ENCODE results near the gene LAMA4.
"Not testable (repeated sequence)": the region's sequence is repeated elsewhere in the genome, so short reads cannot be mapped to it uniquely, and the experiment has no call there.

The LAMA4 gene

GRCh38 chr6:112215488-112216284, 38.7 kb downstream of the LAMA4 start:
- no peak for DNase-seq (ENCODE audit: low read depth in 2 of 3, low spot score in 1 of 3)

- DNase-seq (ENCODE audit: low read depth in 2 of 3, low spot score in 1 of 3): no peak
These were observed 39.6 kb downstream of the LAMA4 start for GRCh38 chr6:112214739-112215269.

- no peak for DNase-seq (ENCODE audit: low read depth in 2 of 3, low spot score in 1 of 3)
These were observed 43.5 kb downstream of the LAMA4 start for GRCh38 chr6:112210852-112211251.

- DNase-seq (ENCODE audit: low read depth in 2 of 3, low spot score in 1 of 3): no peak
These were observed 45.2 kb downstream of the LAMA4 start for GRCh38 chr6:112209131-112209530.

GRCh38 chr6:112207776-112208175, 46.6 kb downstream of the LAMA4 start:
- no peak for DNase-seq (ENCODE audit: low read depth in 2 of 3, low spot score in 1 of 3)

- DNase-seq (ENCODE audit: low read depth in 2 of 3, low spot score in 1 of 3): no peak
These were observed 47.2 kb downstream of the LAMA4 start for GRCh38 chr6:112207131-112207530.

- DNase-seq (ENCODE audit: low read depth in 2 of 3, low spot score in 1 of 3): no peak
These were observed 48.3 kb downstream of the LAMA4 start for GRCh38 chr6:112206110-112206458.

- DNase-seq (ENCODE audit: low read depth in 2 of 3, low spot score in 1 of 3): no peak
These were observed 48.8 kb downstream of the LAMA4 start for GRCh38 chr6:112205427-112206109.

- DNase-seq (ENCODE audit: low read depth in 2 of 3, low spot score in 1 of 3): no peak
These were observed 50.0 kb downstream of the LAMA4 start for GRCh38 chr6:112204350-112204706.

- no peak for DNase-seq (ENCODE audit: low read depth in 2 of 3, low spot score in 1 of 3)
These were observed 50.6 kb downstream of the LAMA4 start for GRCh38 chr6:112203577-112204349.

GRCh38 chr6:112202639-112203341, 51.6 kb downstream of the LAMA4 start:
- no peak for DNase-seq (ENCODE audit: low read depth in 2 of 3, low spot score in 1 of 3)

- DNase-seq (ENCODE audit: low read depth in 2 of 3, low spot score in 1 of 3): not testable (repeated sequence)
These were observed 54.0 kb downstream of the LAMA4 start for GRCh38 chr6:112200185-112200914.

- no peak for DNase-seq (ENCODE audit: low read depth in 2 of 3, low spot score in 1 of 3)
These were observed 55.4 kb downstream of the LAMA4 start for GRCh38 chr6:112199001-112199403.

GRCh38 chr6:112198582-112198981, 55.8 kb downstream of the LAMA4 start:
- DNase-seq (ENCODE audit: low read depth in 2 of 3, low spot score in 1 of 3): no peak

- DNase-seq (ENCODE audit: low read depth in 2 of 3, low spot score in 1 of 3): no peak
These were observed 56.7 kb downstream of the LAMA4 start for GRCh38 chr6:112197636-112198035.

- no peak for DNase-seq (ENCODE audit: low read depth in 2 of 3, low spot score in 1 of 3)
These were observed 58.1 kb downstream of the LAMA4 start for GRCh38 chr6:112196306-112196705.

GRCh38 chr6:112195166-112195565, 59.2 kb downstream of the LAMA4 start:
- DNase-seq (ENCODE audit: low read depth in 2 of 3, low spot score in 1 of 3): no peak

GRCh38 chr6:112194511-112194910, 59.9 kb downstream of the LAMA4 start:
- DNase-seq (ENCODE audit: low read depth in 2 of 3, low spot score in 1 of 3): no peak

- no peak for DNase-seq (ENCODE audit: low read depth in 2 of 3, low spot score in 1 of 3)
These were observed 60.8 kb downstream of the LAMA4 start for GRCh38 chr6:112193535-112194051.

GRCh38 chr6:112193117-112193516, 61.2 kb downstream of the LAMA4 start:
- DNase-seq (ENCODE audit: low read depth in 2 of 3, low spot score in 1 of 3): no peak

Measured in stimulated activated CD4-positive, alpha-beta T cell treated with anti-CD3 and anti-CD28 coated beads, Interleukin-12 subunit alpha, Interleukin-12 subunit beta, amount 100 ng/mL, for 48 hours (primary cell).